Transverse colon (tissue), 3 donors: Measurements from ENCODE around the gene NDE1.
"Not testable (repeated sequence)": the region's sequence is repeated elsewhere in the genome, so short reads cannot be mapped to it uniquely, and the experiment has no call there.

Experiments used
- CTCF ChIP-seq, 5 experiments: fragments of 200-600 bp in 3 of 5; fragments of 450-650 bp in 2 of 5; sonication (generic) in 3 of 5; IDR thresholded peaks; 1 replicate in 2 of 5; 2 replicates in 3 of 5; pipeline ENCODE4 v1.5.1; 2016 to 2017; ENCODE audit warnings: antibody characterized with exemption in 5 of 5, inconsistent platforms in 3 of 5, mild to moderate bottlenecking in 2 of 5, moderate library complexity in 1 of 5
- POLR2A ChIP-seq: fragments of 450-650 bp; IDR thresholded peaks from one replicate; pipeline ENCODE4 v1.6.1; 2016; ENCODE audit warnings: antibody characterized with exemption, mild to moderate bottlenecking, moderate library complexity

GRCh38 chr16:15692508-15692907, 42.5 kb downstream of the NDE1 start:
- TF ChIP-seq CTCF (IDR thresholded peaks at IDR 0.05); POLR2A: not testable (repeated sequence)
